HG03045 (cell line): ENCODE measurements around the gene RIMS4.
"Not testable (repeated sequence)": the region's sequence is repeated elsewhere in the genome, so short reads cannot be mapped to it uniquely, and the experiment has no call there.

ENCODE experiments used
- ATAC-seq: cut with Tn5 transposase; IDR thresholded peaks from one replicate; pipeline ENCODE4 v1.9.1; 2021; ENCODE audit warnings: mild to moderate bottlenecking, moderate library complexity; ENCODE audit not compliant: unreplicated experiment

The RIMS4 gene

DNA sequence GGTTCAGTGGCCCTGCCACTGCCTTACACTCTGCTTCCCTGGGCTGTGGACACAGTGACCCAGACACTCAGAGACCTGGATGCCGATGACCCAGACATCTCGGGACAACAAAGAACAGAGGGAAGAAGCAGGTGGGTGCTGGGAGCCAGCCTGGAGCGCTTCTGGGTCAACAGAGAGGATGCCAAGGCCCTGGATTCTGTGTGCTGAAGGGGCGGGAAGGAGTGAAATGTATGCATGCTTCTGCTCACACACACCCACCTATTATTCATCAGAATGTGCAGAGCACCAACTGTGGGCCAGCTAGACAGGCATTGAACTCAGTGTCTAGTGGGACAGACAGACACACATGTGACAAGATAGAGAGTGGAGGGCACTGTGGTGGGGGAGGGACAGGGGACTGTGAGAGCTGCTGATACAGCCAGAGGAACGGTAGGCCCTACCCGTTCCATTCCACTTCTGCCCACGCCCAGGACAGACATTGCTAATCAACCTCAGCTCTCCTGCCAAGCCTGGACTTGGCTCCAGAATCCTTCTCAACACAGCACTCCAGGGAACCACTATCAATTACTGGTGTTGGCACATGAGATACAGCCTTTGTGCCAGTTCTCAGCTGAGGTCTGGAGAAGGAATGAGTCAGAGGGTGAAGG, 44.5 kb downstream of the RIMS4 start:
- ATAC-seq = no peak

DNA sequence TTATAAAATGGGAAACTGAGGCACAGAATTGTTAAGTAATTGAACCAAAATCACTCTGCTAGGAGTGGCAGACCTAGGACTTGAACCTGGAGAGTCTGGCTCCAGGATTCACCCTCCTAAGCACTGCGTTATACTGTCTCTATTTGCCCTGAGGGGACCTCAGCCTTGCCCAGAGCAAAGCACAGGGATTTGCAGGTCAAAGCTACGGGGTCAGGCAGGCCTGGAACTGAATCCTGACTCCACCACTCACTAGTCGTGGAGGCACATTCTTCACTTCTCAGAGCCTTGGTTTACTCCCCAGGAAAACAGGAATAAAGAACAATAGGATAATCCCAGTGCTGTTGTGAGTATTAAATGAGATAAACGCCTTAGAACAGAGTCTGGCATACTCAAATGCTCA, 45.3 kb downstream of the RIMS4 start:
- no peak for ATAC-seq

DNA sequence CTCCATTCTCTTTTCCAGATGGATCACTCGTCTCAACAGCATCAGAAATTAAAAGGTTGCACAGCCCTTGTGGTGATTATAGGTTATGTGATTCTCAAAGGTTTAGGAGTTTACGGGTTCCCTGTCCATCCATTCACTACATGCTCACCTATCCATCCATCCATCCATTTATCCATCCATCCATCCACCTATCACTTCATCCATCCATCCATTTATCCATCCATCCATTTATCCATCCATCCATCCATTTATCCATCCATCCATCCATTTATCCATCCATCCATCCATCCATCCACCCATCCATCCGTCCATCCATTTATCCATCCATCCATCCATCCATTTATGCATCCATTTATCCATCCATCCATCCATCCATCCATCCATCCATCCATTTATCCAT, 46.5 kb downstream of the RIMS4 start:
- not testable (repeated sequence) for ATAC-seq

DNA sequence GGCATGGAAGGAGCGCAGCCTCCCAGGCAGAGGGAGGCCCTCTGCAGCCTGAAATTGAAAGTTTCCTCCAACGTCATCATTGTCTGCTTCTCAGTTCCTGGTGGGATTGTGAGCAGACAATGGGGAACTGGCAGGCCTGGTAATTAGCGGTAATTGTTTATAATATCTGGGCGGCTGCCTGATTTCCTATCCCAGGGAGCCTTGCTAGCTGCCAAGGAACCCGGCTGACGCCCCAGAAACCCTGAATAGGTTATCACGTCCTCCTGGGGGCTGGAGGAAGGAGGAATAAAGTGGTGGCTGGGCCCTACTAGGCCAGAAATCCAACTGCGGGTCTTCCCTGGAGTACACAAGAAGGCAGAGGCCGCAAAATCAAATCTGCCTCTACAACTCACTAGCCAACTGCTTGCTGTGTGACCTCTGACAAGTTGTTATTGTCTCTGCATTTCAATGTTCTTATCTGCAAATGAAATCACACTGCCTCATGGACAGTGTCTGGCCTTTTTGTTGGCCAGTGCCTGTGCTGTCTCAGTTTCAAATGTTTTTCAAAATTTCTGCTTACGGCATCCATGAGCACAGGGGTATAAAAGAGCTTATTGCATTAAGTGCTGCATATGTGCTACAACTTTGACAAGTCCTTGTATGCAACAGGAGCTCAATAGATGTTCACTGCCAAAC, 47.7 kb downstream of the RIMS4 start:
- no peak for ATAC-seq

DNA sequence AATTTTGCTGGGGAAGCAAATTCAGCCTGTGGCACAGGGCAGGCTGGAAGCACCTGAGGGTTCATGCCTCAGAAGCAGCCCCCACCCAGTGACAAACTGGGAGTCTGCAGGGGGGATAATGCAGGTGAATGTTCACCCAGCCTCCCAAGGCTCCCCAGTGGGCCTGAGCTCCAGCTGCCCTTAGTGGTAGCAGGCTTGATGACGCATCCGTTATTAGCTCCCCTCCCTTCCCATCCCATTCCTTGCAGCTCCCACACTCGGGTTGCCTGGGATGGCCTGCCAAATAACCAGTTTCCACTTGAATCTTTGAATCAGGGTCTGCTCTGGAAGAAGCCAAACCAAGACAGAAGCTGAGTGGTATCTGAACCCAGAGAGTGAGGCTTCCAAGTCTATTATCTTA, 48.9 kb downstream of the RIMS4 start:
- ATAC-seq = no peak

DNA sequence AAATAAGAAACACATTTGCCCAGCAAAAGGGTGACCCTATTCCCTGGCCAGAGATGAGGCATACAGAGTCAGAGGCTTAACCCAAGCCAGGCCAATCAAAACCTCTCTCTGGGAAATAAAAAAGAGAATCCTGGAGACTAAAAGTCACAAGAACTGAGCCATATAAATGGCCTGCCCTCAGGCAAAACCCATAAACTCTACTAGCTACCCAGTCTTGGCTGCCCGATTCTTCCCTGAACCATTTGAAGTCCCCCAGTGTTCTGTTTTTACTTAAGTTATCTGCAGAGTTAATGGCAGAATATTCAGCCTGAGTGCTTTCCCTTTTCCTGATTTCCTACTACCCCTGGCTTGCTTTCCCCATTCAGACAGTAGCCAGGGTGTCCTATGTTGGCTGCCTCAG, 50.8 kb downstream of the RIMS4 start:
- ATAC-seq = no peak

DNA sequence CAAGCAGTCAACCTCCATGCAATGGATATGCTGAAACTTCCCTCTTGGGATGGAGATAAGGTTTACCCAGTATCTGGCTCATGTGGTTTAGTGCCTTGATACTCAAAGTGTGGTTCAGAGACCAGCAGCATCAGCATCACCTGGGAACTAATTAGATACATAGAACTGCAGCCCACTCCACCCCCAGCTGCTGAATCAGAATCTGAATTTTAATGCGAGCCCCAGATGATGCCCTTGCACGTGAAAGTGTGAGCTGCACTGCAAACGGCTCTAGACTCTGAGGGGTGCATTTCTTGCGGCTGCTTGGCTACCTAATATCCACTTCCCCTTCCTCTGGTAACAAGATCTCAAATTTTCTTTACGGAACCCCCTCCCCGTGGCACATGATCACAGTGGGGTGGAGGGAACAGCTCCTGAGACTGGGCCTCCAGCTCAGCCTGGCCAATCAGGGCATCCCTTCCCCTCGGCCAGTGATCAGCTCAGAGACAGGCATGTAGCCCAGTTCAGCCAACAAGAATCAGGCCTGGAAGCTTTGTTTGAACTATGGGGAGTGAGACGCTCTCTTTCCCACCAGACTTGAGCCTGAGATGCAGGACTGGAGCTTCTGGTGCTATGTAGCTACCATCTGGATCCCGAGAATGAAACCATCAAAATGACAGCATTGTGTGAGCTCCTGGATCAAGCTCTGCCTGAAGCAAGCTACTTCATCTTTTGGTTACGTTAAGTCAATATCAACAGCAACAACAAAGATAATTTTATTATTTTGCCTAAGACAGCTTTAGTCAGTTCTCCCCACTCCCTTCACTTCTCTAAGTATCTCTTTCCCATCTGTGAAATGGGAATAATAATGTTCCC, 51.9 kb downstream of the RIMS4 start:
- no peak for ATAC-seq

DNA sequence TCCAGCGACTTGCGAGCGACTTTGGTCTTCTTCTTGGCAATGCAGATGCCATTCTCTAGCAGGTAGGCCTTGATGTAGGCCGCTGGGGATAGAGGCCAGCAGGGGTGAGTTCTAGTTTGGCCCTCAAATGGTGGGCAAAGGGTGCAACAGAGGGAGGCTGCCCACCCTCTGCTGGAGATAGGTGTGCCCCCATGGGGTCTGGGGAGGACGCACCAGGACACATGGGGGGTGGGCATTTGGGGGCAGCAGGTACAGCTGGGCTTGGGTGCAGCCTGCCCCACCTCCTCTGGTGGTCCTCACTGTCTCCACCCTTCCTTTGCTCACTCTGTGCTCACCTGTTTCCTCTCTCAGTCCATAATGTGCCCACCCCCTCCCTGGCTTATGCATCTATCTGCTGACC, 53.4 kb downstream of the RIMS4 start:
- no peak for ATAC-seq

DNA sequence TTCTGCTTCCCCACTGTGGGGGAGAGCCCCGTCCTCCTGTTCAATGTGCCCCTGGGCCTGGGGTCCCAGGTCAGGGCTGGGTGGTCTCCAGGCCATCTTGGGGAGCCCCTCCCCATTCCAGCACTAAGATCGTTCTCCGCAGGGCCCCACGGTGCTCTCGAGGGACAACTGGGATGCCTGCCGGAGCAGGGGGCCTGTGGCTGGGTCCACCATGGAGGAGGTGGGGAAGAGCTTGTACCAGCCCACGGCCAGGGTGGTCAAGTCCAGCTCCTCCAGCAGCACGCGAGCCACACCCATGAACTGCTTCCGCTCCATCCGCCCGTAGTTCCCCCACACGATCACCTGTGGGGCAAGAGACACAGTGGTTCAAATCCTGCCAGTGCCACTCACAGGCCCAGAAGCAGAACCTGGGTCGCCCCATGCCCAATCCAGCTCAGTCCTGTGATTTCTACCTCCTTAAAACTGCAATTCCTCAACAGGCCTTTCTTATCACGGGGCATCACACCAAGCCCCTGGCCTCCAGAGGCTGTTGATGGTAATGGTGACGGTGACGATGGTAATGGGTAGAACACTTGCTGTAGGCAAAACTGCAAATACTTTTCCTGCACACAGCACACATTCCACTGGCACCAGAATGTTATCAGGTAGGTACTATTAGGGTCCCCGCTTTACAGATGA, 54.2 kb downstream of the RIMS4 start:
- no peak for ATAC-seq

DNA sequence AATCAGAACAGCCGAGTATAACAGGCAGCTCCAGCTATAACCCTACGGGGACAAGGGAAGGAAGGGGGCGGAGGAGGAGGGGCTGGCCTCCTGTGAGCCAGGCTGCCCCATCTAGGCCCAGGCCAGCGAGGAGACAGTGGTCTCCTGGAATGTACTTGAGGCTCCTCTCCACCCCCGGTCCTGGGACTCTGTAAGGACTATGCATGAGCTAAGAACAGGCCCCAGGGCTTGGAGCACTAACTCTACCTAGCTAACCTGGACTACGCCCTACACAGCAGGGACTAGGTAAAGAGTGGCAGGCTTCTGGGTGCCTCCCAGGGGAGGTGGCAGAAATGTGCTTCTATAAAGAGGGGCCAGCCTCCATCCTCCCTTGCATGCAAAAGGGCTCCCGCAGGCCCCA, 55.8 kb downstream of the RIMS4 start:
- ATAC-seq = no peak

DNA sequence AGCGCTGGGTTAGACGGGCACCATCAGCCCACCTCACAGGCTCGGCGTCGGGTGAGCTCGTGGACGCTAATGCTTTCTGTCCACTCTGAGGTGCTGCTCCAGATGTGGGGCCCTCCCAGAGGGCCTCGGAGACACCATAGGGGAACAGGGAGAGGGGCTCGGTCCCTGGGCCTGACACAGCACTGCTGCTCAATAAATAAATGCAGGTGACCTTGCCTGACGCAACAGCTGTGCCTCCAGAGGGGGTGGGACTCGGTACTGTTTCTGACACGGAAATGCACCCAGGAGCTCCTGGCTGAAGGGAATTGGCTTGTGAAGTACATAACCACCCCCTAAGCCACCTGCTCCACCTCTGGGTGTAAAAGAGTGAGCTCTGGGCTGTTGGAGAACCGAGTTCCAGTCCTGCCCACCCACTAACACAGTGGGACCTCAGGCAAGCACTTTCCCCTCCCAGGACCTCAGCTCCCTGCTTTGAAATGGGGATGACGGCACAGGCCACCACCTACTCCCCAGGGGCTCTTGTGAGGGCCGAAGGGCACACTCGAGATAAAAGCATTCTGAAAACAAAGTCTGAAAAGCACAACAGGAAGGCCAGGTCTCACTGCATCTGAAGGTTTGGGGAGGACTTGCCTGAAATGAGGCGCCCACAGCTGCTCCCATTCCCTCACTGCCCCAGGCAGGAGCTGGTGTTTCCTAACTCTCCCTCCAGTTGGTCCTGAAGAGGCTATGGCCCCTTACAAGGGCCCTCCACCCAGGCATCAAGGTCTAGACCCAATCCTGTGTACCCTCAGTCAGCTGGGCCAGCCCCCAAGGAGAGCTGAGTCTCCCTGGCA, 58.0 kb downstream of the RIMS4 start:
- no peak for ATAC-seq

DNA sequence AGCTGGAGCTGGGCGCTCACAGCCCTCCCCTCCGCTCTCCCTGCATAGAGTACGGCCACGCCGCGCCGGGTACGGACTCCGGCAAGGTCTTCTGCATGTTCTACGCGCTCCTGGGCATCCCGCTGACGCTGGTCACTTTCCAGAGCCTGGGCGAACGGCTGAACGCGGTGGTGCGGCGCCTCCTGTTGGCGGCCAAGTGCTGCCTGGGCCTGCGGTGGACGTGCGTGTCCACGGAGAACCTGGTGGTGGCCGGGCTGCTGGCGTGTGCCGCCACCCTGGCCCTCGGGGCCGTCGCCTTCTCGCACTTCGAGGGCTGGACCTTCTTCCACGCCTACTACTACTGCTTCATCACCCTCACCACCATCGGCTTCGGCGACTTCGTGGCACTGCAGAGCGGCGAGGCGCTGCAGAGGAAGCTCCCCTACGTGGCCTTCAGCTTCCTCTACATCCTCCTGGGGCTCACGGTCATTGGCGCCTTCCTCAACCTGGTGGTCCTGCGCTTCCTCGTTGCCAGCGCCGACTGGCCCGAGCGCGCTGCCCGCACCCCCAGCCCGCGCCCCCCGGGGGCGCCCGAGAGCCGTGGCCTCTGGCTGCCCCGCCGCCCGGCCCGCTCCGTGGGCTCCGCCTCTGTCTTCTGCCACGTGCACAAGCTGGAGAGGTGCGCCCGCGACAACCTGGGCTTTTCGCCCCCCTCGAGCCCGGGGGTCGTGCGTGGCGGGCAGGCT, 60.1 kb downstream of the RIMS4 start:
- no peak for ATAC-seq

DNA sequence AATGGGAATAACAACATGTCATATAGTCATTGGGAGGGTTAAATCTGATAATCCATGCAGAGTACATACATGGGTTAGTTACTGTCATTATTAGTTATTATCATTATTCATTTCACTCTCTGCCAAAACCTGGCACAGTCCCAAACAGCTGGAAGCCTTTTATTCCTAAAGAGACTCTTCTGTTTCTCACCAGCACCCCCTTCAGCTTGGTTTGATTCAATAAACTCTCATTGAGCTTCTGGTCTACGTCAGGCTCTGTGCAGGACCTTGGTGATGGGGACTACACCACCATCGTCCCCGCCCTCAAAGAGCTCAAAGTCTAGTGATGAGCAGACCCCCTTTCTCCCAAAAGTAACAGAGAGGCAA, 62.4 kb downstream of the RIMS4 start:
- ATAC-seq = no peak

DNA sequence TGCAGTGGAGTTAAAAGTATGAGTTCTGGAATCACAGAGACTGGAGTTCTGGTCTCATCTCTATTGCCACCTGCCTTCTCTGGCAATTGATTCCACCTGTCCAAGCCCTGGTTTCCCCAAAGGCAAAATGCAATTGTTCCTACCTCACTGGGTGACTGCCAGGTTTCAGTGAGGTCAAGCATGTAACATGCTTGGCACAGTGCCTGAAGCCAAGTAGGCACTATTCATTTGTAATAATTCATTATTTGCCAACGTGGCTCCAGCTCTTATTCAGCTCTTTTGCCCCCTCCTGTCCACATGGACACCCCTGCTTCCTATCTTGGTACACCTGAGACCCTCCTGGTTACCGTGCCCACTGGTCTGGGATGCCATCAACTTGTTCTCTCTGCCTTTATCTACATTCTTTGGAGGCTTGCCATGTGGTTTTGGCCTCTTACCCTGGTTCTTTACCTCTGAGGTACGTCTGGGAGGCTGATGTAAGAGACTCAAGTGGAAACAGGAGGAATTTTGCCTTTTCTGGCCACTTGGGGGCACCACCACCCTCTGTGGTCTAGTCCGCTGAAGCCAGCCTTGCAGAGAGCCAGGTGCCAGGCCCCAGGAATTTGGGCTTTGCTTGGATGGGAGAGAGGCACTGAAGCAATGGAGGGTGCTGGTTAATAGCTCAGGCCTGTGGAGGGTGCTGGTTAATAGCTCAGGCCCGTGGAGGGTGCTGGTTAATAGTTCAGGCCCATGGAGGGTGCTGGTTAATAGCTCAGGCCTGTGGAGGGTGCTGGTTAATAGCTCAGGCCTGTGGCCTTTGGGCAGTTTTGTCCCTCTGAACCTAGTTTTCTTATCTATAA, 63.0 kb downstream of the RIMS4 start:
- no peak for ATAC-seq

DNA sequence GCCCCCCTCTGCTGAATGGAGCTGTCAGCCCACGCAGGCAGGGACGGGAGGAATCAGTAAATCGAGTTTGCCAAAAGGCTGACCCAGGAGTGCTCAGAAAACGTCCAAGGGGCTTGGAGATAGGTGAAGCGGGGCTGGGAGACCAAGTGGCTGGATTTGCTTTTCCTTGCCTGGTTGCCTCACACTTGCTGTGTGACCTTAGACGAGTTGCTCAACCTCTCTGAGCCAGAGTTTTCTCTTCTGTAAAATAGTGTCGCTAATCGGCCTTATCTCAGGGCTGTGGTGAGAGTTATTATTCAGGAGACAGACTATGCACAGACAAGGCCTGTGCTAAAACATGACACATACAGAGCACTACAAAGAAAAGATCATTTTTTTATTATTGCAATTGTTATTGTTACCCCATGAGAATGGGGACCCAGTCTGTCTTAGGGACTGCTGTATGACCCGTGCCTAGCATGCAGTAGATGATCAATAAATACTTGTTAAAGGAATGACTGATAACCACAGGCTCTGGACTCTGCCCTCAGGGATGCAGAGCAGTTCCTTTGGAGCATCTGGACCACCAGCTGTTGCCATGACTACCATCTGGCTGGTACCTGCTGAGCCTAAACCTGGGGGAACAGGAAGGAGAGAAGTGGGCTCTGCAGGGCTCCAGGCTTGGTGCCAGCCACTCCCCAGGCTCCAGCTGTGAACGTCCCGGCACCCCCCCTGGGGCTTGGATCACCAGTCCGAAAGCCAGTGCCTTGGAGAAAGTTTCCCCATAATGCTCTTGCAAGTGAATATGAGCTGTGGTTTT, 63.8 kb downstream of the RIMS4 start:
- ATAC-seq = no peak

DNA sequence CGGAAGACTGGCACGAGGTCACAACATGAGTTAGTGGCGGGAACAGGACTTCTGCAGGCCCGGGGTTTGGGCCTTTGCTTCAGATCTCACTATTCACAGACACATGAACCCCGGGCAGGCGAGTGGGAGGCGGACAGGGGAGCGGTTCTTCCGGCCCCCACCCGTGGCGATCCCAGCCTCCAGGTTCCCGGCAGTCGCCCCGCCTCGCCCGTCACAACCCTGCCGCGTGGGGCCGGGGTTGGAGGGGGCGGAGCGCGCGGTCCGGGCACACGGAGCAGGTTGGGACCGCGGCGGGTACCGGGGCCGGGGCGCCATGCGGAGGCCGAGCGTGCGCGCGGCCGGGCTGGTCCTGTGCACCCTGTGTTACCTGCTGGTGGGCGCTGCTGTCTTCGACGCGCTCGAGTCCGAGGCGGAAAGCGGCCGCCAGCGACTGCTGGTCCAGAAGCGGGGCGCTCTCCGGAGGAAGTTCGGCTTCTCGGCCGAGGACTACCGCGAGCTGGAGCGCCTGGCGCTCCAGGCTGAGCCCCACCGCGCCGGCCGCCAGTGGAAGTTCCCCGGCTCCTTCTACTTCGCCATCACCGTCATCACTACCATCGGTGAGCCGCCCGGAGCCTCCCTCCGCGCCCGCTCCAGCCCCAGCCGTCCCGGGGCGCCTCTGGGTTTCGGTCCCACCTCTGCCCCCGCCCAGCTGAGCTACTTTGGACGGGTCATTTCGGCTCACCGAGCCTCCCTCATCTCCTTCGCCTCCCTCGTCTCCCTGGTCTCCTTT, 64.6 kb downstream of the RIMS4 start, which contains the start of gene KCNK15:
TSS of gene KCNK15 (plus strand) at position 268 of the 769 bp plus-strand sequence. CDS start at position 314, 46 bp downstream.
- no peak for ATAC-seq

DNA sequence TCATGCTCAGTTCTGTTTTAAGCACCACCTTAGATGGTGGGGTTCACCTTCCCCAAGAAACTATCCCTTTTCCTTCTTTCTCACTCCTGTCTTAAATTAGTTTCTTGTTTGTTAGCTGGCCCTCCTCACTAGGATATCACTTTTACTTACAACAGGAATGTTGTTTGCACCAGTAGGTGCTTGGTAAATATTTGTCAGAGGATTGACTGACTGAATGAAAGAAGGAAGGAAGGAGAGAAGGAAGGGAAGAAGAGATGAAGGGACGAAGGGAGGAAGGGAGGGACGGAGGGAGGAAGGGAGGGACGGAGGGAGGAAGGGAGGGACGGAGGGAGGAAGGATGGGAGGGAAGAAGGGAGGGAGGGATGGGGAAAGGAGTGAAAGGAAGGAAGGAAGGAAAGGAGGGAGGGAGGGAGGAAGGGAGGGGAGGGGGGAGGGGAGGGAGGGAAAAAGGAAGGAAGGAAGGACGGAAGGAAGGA, 65.2 kb downstream of the RIMS4 start:
- no peak for ATAC-seq
